Muscle of back (tissue), 11 donors: Measurements from ENCODE around the gene GRM7. TPM values are rescaled to one million over a fixed set of nuclear protein-coding genes. Genes with fewer than 3 reads are reported as not detected.

Experiments used
- DNase-seq, 3 donors: peaks; one replicate each; pipeline versions ENCODE4 v3.0.0 to v3.0.0-alpha.2; 2013
- polyA plus RNA-seq, 10 donors: library from polyadenylated mRNA; unstranded; fragments of 120-200 nt; gene quantifications; one replicate each; pipeline ENCODE4 v1.2.1, GENCODE V29; 2013; ENCODE audit not compliant: insufficient read length in 10 of 10

The GRM7 gene
- polyA plus RNA-seq, 10 donors = 0.07 to 0.71 (median 0.10) TPM; not detected in 5

DNA sequence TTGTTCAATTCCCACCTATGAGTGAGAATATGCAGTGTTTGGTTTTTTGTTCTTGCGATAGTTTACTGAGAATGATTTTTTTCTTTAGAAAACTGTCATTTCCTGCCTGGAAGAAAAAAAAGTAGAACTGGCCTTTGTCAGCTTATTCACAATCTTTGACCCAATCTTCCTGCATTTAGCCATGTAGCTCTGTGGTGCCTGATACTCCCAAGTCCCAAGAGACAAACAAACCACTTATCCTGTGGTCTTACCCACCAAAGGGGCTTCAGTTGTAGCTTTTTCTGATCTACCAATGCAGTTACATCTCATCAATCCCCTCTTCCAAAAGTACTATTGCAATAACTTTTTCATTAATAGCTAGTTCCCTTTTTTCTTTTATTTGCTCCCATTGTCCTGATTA is 444.6 kb downstream of the GRM7 start:
- DNase-seq = no peak

DNA sequence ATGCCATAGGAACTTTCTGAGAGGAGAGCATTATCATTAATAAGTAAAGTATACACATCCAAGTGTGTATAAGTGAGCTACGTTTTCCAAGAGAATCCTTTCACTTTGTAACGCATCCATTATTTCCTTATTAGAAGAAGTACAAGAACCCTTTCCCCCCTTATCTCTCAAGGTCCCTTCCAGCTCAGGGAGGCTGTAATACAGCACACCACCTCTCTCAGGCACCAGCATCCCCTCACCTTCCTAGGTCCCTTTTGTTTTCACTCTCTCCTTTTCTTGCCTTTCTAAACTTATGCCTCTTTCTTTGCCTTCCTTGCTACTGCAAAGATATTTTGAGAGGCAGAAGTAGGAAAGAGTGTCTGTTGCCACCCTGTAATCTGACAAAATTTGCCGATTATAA is 446.0 kb downstream of the GRM7 start:
- no peak for DNase-seq

DNA sequence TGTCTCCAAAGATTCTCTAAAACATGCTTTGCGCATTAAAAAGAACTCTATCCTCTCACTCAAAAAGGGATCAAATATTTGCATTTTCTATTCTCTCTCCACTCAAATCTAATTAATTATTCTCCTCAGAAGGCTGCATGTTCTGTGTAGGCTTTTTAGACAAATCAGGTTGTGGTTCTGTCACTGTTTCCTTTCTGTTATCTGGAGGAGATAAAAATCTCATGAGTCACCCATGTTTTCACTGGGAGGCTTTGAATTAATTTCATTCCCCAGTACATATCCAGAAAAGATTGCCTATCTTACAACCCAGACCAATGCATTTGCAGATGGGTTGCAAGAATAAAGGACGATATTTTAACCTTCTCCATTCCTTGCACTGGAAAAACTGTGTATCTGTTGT is 446.5 kb downstream of the GRM7 start:
- DNase-seq = no peak

- peak; percentile 60 to 84 (median 67) for DNase-seq
Measured at GRCh38 chr3:7309641-7310102, 448.8 kb downstream of the GRM7 start.

- no peak for DNase-seq
Measured at GRCh38 chr3:7315037-7315436, 454.1 kb downstream of the GRM7 start.

DNA sequence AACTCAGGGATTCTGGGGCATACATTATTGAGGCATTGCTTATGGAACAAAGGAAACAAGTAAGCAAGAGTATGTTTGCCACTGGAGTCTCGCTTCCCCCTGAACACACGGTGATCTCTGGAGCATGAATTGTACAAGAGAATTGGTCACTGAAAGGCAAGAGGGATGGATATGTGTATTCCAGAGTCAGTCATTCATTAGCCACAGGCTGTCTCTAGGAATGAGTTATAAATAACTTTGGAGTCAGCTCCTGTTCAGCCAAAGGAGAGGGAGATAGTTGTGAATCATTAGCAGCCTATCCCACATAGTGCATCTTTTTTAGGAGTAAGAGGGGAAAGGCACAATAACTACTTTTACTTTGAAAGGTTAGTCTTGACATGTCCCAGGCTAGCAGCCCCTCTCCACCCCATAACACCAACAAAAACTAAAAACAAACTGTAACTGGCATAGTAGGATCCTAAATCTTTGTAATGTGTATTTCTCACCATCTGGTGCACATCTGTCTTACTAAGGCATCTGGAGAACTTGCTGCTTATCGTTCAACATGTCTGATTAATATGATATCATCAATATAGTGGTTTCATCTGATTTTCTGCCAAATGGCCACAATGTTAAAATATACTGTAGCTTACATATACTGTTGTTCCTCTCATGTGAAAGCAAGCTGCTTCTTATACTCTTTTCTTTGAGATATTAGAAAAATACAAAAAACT is 462.2 kb downstream of the GRM7 start:
- peak in 2 of 3 donors; percentile 9 to 57 for DNase-seq

- DNase-seq = no peak
Measured at GRCh38 chr3:7328339-7328738, 467.4 kb downstream of the GRM7 start.

GRCh38 chr3:7332696-7333095 is 471.8 kb downstream of the GRM7 start:
- DNase-seq = no peak

DNA sequence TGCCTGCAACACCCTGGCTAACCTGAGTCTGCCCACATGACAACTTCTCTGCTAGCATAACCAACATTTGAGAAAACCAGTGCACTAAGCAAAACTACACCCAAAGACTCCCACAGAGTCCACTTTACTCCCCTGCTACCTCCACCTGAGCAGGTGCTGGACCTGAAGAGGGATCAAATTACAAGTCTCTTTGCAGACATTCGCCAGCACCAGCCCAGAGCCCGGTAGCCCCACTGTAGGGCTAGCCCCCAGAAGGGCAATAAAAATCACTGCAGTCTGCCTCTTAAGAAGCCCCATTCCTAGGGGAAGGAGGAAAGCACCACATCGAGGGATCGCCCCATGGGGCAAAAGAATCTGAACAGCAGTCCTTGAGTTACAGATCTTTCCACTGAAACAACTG is 472.2 kb downstream of the GRM7 start:
- no peak for DNase-seq

DNA sequence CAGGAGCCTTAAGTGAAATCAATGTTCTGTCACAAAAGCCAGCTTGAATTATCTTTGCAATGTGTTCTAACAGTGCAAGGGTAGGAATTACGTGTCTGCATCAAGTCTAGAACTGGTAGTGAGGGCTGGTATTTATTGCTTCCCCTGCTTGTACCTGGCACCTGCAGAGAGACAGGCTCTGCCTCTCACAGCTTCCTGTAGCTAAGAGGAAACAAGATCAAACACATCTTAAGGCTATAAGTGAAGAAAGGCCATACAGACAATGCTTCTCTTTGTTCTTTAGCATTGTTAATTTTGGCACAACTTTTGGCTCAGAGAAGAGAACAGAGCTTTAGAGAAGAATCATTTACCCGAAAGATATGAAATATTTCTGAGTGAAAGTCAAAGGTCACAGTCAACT is 479.9 kb downstream of the GRM7 start:
- DNase-seq = no peak

DNA sequence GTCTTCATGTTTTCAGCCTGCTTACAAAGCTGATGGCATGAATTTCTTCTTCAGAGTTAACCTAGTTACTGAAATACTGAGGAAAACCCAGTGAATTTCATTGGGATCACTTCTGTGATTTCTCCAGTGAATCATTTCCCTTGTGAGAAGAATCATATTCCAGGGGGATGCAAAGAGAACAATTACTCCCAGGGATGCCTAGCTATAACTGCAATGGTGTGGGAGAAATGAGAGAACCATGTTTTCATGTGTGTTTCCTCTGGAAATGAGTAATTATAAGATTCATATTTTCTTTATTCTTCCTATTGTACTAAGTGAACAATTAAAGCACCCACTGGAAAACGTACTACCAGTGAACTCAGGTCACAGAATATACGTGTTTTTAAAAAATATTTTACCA is 485.4 kb downstream of the GRM7 start:
- no peak for DNase-seq

DNA sequence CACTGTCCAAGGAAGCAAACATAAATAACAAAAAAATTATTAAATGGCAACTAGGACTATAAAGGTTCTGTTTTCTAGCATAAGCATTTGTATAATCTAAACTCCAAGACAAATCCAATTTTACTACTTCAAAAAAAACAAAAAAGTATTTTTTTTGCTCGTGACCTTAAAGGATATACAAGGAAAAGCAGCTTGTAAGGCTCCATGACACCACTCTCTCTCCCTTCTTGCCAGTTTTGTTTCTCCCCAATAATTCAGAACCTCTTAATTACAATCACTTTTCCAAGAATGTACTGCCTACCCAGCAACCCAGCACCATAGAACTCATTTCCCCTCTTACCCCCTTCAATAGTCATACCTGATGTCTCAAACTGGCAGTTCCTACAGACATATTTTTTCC is 496.2 kb downstream of the GRM7 start:
- no peak for DNase-seq

DNA sequence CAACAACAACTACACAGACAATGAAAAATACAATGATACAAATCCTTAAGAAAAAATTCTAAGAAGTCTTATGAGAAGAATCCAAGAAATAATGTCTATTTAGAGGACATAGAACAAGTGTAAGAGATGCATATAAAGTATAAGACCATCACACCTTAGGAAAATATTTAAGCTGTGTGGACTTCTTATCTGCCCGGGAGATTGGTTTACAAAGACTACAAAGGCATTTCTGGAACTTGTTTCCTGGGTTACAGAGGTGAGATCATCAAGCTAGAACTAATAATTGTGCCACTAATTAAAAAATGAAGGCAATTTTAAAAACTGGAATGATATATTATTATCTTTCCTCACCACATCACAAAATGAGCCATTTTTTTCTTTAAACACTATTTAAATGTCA is 507.1 kb downstream of the GRM7 start:
- no peak for DNase-seq

DNA sequence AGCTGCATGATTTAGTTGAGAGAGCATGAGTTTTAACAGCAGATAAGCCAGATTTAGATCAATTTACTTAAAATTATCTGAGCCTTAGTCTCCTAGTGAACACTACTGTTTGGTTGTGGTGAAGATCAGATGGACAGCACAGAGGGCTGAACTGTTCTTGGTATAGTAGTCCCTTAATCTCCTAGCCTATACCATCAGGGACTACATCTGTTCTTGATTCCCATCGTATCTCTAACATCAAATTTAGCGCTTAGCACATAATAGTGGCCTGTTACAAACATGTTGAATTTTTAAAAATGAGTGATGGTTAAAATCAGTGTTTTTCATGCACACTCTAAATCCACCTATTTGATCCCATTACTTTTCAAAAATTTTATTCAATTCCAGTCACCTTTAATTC is 507.7 kb downstream of the GRM7 start:
- DNase-seq = no peak

DNA sequence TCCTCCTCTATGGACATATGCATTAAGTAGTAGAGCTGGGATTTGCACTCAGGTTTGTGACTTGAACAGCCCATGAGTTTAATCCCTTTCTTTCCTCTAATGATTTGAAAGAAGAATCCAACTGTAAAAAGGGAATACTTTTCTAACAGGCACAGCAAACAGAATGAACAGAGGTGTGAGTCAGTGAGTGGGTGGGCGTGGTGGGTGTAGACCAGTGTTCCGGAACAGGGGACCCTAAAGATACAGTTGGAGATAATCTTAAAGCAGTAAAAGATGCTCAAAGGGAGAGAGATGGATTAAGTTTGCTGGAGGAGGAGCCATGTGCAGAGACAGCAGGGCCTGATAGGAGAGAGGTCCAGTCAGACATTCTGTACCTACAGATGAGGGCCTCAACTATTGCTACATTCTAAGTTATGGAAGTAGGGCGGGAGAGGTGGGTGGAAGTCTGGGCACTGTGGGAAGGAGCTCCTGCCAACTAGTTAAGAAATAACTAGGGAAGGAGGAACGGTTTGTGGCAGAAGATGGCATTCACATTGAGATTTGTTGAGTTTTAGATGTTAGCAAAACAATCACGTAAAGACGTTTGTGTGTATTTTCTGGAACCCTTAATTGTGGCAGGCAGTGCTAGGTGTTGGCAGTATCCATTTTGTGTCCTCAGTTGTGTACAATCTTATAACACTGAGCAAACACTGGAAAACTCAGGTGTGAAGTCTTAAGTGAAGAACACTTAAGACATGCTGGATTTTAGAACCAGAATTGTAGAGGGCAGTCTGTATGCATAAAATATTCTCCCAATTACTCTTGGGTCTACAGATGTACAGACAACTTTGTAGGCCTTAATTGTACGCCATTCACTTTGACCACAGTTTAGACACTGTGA is 511.0 kb downstream of the GRM7 start:
- DNase-seq = no peak

DNA sequence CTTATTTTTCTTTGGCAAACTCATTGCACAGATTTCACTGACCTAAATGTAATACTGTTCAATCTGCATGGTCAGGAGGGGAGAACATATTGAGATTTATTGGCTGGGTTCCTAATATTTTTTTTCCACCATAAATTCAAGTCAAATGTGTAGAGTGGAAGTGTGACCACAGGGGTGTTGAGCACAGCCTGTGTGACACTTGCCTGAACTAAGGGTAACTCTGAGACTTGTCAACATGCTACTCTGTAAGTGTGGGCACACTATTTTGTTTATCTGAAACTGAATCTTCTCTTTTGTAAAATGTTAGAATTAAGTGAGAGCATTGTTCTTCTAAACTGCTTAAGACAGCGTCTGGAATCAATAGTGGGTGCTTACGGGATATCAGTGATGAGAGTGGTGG is 516.2 kb downstream of the GRM7 start:
- no peak for DNase-seq

DNA sequence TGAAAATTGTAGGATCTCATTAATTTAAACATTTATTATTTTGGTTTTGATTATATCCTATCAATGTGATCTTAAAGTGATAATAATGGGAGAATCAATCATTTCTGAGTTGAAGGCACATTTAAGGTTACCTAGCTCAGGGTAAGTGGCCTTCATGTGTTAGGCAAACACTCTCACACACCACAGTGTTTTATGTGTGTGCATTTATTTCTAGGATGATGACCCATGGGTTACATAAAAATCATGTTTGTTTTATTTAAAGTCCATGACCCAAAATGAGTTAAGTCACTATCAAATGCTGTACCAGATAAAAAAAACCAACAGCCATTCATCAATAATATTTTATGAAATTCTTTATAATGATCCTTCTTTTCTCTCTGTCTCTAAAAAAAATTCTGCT is 520.8 kb downstream of the GRM7 start:
- DNase-seq = no peak

DNA sequence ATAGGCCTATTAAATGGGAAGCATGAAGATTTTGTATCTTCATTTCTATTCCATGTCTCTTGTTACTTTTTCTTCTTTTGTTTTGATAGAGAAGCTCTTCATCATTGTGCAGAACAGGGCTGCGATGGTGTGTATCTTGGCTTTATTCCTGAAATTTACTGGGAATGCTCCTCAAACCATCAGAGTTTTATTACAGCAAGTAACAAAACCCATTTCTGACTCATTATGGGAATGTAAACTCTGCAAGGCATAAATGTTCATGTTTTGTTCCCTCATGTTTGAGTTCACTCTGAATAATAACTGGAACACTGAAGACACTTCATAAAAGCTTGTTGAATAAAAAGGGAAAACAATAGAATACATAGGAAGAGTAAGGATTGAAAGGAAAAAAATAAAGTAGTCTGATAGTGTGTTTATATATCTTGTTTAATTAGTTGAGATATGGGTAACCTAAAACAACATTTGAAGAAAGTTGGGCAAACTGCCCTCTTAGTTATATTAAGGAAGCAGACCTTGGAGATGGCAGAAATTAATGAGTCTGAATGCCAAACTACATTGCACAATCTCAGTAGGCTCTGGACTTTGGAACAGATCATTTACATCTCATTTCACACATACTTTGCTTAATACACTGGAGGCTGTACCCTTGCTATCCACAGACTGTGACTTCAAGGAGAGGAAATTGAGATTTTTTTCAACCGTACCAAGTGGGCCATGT is 521.5 kb downstream of the GRM7 start:
- peak in 1 of 3 donors; percentile 0 for DNase-seq

- no peak for DNase-seq
Measured at GRCh38 chr3:7385635-7386034, 524.7 kb downstream of the GRM7 start.

- DNase-seq = no peak
Measured at GRCh38 chr3:7388026-7388425, 527.1 kb downstream of the GRM7 start.

DNA sequence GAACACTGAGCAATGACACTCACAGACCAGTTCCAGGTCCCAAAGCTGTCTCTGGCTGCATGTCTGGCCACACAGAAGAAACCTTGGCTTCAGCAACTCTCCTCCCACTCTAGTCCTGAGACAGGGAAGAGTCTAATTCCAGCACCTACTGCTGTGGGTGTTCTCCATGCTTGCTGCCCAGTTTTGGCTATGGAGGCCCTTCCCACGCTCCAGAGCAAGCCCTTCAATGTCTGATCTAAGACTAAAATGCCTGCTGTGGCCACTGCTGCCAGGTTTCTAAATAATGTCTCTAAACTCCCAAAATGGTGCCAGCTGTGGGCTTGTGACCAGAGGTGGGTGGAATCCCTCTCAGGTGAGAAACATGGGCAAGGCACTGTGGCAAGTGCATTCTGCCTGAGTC is 531.3 kb downstream of the GRM7 start:
- DNase-seq = no peak

DNA sequence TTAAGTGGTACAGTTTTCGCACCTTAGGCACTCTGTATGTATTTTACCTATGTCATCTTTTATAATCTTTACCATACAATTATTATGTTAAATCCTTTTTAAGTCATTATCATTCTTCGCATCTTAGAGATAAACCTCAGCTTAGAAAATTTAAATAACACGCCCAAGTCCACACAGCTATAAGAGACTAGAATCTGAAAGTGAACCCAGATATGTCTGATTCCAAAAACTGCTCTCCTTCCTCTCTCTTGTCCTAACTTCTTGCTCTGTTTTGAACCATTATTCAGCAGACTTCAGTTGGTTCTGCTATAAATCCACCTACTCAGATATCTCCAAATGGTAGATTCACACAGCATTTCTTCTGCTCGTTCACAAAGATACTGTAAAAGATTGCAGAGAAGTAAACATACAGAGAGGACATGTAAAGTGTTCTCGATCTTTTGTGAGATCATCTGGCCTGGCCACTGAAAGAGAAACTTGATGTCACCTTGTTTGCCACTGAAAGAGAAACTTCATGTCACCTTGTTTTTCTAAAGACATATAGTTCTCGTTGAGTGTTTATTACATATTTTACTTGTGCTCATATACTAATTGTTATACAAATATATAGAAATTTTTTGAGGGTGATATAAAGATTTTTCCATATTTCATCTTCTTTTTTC is 533.2 kb downstream of the GRM7 start:
- no peak for DNase-seq
